ENCODE results near the gene MIAT. TPM values are rescaled to one million over a fixed set of nuclear protein-coding genes. Genes with fewer than 3 reads are reported as not detected.
A peak's percentile ranks its signal among the peaks of the same experiment; 100 is the strongest.
"Not testable (repeated sequence)": the region's sequence is repeated elsewhere in the genome, so short reads cannot be mapped to it uniquely, and the experiment has no call there.

The MIAT gene
- total RNA-seq, 1 experiment from 2014 or later, result 1.5 TPM

DNA sequence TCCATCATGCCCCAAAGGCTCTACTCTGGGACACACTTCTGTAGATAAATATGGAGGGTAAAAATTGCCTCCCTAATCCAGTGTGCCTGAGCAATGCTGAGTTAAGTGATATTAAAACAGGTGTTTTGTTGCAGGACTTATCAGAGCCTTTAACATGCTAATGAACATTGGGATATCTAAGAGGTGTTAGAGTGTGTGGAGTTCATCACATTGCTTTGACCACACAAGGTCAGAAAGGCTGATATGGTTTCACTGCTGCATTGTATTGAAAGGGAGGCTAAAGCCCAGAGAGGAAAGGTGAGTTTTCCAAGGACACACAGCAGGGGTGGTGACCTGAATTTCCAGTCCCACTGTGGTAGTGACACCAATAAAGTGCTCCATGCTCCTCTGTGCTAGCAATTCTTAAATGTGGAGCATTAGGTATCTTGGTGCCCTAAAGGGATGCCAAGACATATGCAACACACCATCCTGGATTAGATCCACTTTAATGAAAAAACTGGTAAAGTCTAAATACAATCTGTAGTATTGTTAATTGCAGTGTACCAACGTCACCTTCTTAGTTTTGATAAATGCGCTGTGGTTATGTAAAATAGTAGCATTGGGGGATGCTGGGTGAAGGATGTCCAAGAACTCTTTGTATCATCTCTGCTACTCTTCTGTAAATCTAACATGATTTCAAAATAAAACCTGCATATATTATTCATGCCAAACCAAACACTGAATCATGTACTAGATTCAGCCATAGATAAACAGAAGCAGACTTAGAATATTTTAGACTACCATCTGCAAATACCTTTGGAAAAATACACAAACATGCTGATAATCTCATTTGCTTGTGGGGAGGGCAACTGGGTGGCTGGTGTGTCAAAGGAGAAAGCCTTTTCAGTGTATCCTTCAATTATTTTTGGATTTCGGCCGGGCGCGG, 45.8 kb downstream of the MIAT start:
- H3K9me3 ChIP-seq (ENCODE audit: low read length), result no peaks in the 10 kb centered on the region
- no peak for DNase-seq
- no peak overlapping the region for H3K9ac ChIP-seq (ENCODE audit: low read length)
- H4K20me1 ChIP-seq (ENCODE audit: insufficient read depth, low read depth, low read length), result no peaks in the 10 kb centered on the region
- H3K9me2 ChIP-seq (replicated peaks; ENCODE audit: insufficient read depth, low read length), result no peaks in the 10 kb centered on the region
- no peak overlapping the region for H3K4me2 ChIP-seq (ENCODE audit: low read depth, low read length, poor library complexity, severe bottlenecking)
- no peaks in the 10 kb centered on the region for H3K27me3 ChIP-seq (ENCODE audit: low read length)
- no peak overlapping the region for H3K27ac ChIP-seq (ENCODE audit: low read length)
- no peak overlapping the region for H2AFZ ChIP-seq (ENCODE audit: low read length)
- H3K4me1 ChIP-seq (ENCODE audit: low read length), result peaks cover 16% of the 10 kb centered on the region
- H3K79me2 ChIP-seq (ENCODE audit: low read length), result no peaks in the 10 kb centered on the region
- no peaks in the 10 kb centered on the region; the same call in 1 of the 2 replicates for H3K36me3 ChIP-seq (ENCODE audit: insufficient read depth, low read length)
- H3K4me3 ChIP-seq (ENCODE audit: low read length), result no peak overlapping the region

DNA sequence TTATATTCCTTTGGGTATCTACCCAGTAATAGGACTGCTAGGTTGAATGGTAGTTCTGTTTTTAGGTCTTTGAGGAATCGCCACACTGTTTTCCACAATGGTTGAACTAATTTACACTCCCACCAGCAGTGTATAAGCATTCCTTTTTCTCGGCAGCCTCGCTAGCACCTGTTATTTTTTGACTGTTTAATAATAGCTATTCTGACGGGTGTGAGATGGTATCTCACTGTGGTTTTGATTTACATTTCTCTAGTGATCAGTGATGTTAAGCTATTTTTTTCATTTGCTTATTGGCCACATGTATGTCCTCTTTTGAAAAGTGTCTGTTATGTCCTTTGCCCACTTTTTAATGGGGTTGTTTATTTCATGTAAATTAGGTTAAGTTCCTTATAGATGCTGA, 48.0 kb downstream of the MIAT start:
- not testable (repeated sequence) for H3K27me3 ChIP-seq (ENCODE audit: low read length); H3K36me3 ChIP-seq (ENCODE audit: insufficient read depth, low read length); H3K9ac ChIP-seq (ENCODE audit: low read length); H3K9me3 ChIP-seq (ENCODE audit: low read length); DNase-seq; H3K4me3 ChIP-seq (ENCODE audit: low read length); H2AFZ ChIP-seq (ENCODE audit: low read length); H3K27ac ChIP-seq (ENCODE audit: low read length); H4K20me1 ChIP-seq (ENCODE audit: insufficient read depth, low read depth, low read length); H3K79me2 ChIP-seq (ENCODE audit: low read length); H3K9me2 ChIP-seq (replicated peaks; ENCODE audit: insufficient read depth, low read length)
- Histone ChIP-seq H3K4me2 (ENCODE audit: low read depth, low read length, poor library complexity, severe bottlenecking) (peak overlapping the region; percentile 13), H3K4me1 (ENCODE audit: low read length) (peaks cover 16% of the 10 kb centered on the region)

DNA sequence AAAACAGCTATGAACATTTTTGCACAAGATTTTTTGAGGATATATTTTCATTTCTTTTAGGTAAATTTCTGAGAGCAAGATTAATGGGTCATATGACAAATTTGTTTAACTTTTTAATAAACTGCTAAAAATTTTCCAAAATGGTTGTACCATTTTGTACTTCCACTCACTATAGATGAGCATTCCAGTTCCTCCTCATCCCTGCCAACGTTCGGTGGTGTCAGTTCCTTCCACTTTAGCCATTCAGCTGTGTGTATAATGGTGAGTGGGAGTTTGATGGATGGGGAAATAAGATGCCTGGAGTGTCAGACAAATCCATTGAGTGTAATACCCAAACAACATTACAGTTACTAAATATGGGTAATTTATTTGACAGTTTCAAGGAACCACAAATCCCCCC, 49.7 kb downstream of the MIAT start:
- Histone ChIP-seq H3K27me3 (ENCODE audit: low read length) (no peaks in the 10 kb centered on the region), H3K4me3 (ENCODE audit: low read length) (no peak overlapping the region), H3K4me2 (ENCODE audit: low read depth, low read length, poor library complexity, severe bottlenecking) (no peak overlapping the region), H3K36me3 (ENCODE audit: insufficient read depth, low read length) (no peaks in the 10 kb centered on the region), H3K9ac (ENCODE audit: low read length) (no peak overlapping the region), H2AFZ (ENCODE audit: low read length) (no peak overlapping the region), H3K9me3 (ENCODE audit: low read length) (no peaks in the 10 kb centered on the region), H4K20me1 (ENCODE audit: insufficient read depth, low read depth, low read length) (no peaks in the 10 kb centered on the region), H3K27ac (ENCODE audit: low read length) (no peak overlapping the region), H3K79me2 (ENCODE audit: low read length) (no peaks in the 10 kb centered on the region), H3K9me2 (replicated peaks; ENCODE audit: insufficient read depth, low read length) (no peaks in the 10 kb centered on the region), H3K4me1 (ENCODE audit: low read length) (peaks cover 16% of the 10 kb centered on the region)
- DNase-seq, result no peak

DNA sequence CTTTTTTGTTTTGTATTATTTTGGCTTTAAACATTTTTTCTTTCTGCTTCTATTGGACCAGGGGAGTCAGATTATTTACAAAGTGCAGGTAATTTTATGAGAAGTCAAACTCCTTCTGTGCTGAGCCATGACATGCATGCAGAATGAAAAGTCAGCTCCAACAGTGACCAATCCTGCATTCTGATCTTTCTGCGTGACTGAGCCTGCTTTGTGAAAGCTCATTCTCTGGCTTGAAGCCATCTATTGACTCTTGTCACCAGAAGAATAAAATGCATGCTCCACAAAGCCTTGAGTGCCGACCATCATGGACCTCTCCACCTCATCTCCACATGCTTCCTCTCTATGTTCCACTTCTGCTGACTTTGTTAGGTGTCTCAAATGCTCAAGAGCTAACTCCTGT, 50.2 kb downstream of the MIAT start:
- Histone ChIP-seq H3K9me2 (replicated peaks; ENCODE audit: insufficient read depth, low read length) (no peaks in the 10 kb centered on the region), H3K79me2 (ENCODE audit: low read length) (no peaks in the 10 kb centered on the region), H3K4me2 (ENCODE audit: low read depth, low read length, poor library complexity, severe bottlenecking) (no peak overlapping the region), H3K9ac (ENCODE audit: low read length) (no peak overlapping the region), H3K9me3 (ENCODE audit: low read length) (no peaks in the 10 kb centered on the region), H3K27me3 (ENCODE audit: low read length) (no peaks in the 10 kb centered on the region), H3K4me1 (ENCODE audit: low read length) (peaks cover 16% of the 10 kb centered on the region), H2AFZ (ENCODE audit: low read length) (no peak overlapping the region), H4K20me1 (ENCODE audit: insufficient read depth, low read depth, low read length) (no peaks in the 10 kb centered on the region), H3K4me3 (ENCODE audit: low read length) (no peak overlapping the region), H3K36me3 (ENCODE audit: insufficient read depth, low read length) (no peaks in the 10 kb centered on the region), H3K27ac (ENCODE audit: low read length) (no peak overlapping the region)
- peak; percentile 39 for DNase-seq

DNA sequence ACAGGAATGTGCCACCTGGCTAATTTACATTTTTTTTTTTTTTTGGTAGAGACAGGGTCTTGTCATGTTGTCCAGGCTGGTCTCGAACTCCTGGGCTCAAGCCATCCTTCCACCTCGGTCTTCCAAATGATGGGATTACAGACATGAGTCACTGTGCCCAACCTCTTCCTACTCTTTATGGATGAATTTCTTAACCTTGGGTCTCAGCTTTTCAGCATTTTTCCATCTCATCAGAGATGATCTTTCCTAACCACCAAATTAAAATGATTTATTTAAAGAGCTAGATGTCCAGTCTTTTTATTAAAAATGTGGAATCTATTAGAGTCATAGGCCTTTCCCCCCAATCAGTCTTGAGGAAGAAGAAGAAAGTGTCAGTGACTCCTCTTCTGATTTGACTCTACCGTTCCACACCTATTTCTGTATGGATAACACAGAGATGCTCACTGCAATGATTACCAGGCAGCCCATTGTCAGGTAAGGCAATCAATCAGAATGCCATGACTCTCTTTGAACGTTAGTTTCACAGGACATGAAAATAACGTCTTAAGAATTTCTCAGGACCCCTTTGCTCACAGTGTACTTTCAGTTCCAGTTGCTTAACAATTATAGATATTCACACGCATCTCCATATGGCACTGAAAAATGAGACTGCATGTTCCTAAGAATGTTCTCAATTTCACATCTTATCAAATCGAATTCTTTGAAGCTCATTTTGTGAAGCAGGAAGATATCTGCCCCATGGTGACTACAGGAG, 51.0 kb downstream of the MIAT start:
- Histone ChIP-seq H3K9me3 (ENCODE audit: low read length) (no peaks in the 10 kb centered on the region), H2AFZ (ENCODE audit: low read length) (no peak overlapping the region), H3K9ac (ENCODE audit: low read length) (no peak overlapping the region), H3K27me3 (ENCODE audit: low read length) (no peaks in the 10 kb centered on the region), H3K4me1 (ENCODE audit: low read length) (peaks cover 16% of the 10 kb centered on the region), H3K9me2 (replicated peaks; ENCODE audit: insufficient read depth, low read length) (no peaks in the 10 kb centered on the region), H4K20me1 (ENCODE audit: insufficient read depth, low read depth, low read length) (no peaks in the 10 kb centered on the region), H3K36me3 (ENCODE audit: insufficient read depth, low read length) (no peaks in the 10 kb centered on the region), H3K4me2 (ENCODE audit: low read depth, low read length, poor library complexity, severe bottlenecking) (no peak overlapping the region), H3K79me2 (ENCODE audit: low read length) (no peaks in the 10 kb centered on the region), H3K27ac (ENCODE audit: low read length) (no peak overlapping the region), H3K4me3 (ENCODE audit: low read length) (no peak overlapping the region)
- peak; percentile 34 for DNase-seq

DNA sequence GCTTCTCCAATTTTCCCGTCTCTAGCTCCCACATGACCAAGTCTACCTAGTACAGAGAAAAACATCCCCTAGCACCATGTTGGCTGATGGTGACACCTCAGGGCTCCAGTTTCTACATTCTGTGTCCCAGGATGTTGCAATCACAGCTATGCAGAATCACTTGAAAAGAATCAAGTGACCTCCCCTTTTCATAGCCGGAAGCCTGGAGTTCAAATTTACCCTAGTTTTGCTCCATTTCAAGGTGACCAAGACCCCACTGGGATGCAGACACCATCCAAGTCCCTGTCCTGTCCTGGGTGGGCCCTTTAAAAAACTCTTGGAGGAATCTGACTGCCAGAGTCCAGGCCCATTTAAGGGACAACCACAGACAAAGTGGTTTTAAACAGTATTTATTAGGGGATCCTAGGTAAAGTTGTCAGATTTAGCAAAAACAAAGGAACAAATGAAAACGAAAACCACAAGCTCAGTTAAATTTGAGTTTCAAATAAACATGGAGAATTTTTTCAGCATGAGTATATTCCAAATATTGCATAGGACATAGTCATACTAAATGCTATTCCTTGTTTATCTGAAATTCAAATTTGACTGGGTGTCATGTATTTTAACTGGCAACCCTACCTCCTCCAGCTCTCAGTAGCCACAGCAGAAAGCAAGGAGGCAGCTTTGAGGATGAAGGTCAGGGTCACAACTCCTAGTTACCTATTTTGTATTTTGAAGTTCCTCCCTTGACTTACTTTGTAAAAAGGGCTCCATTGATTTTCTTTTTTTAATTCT, 52.4 kb downstream of the MIAT start:
- H3K9me2 ChIP-seq (replicated peaks; ENCODE audit: insufficient read depth, low read length), result no peaks in the 10 kb centered on the region
- peaks cover 11% of the 10 kb centered on the region for H3K4me1 ChIP-seq (ENCODE audit: low read length)
- H4K20me1 ChIP-seq (ENCODE audit: insufficient read depth, low read depth, low read length), result no peaks in the 10 kb centered on the region
- no peak overlapping the region for H3K9ac ChIP-seq (ENCODE audit: low read length)
- H3K4me2 ChIP-seq (ENCODE audit: low read depth, low read length, poor library complexity, severe bottlenecking), result no peak overlapping the region
- H2AFZ ChIP-seq (ENCODE audit: low read length), result no peak overlapping the region
- no peaks in the 10 kb centered on the region for H3K36me3 ChIP-seq (ENCODE audit: insufficient read depth, low read length)
- DNase-seq, result no peak
- H3K27ac ChIP-seq (ENCODE audit: low read length), result no peak overlapping the region
- no peaks in the 10 kb centered on the region for H3K27me3 ChIP-seq (ENCODE audit: low read length)
- H3K9me3 ChIP-seq (ENCODE audit: low read length), result no peaks in the 10 kb centered on the region
- no peak overlapping the region for H3K4me3 ChIP-seq (ENCODE audit: low read length)
- H3K79me2 ChIP-seq (ENCODE audit: low read length), result no peaks in the 10 kb centered on the region

DNA sequence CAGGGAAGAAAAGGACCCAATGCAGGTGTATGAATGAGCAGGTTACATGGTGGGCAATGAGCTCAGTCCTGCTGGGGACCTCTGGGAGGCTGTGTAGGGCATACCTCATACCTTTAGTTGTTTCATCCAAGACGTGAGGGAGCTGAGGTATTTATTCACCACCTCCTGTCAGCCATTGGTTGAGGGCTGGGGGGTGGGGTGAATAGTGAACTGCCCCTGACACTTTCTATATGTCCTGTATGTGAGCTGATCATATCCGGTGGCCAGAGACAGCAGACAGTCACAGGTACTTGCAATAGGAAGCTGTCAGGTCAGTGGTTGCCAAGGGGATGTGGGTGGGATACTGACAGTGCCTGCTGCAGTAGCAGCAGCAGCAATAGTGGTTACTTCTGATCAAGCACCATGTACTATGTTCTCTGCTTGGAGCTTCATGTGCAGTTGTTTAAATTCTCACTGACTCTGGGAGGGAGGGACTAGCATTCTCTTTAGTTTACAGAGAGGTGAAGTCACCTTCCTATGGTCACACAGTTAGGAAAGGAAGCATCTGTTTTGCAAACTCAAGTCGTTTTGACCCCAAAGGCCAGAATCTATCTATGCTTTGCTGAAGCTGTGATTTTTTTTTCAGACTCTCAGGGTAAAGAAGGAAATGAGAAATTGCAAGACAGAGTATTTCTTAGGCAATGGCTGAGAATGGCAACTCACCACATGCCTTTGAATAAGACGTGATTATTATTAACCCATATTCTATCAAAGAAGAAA, 54.0 kb downstream of the MIAT start:
- Histone ChIP-seq H3K4me3 (ENCODE audit: low read length) (no peak overlapping the region), H3K9ac (ENCODE audit: low read length) (no peak overlapping the region), H3K9me2 (replicated peaks; ENCODE audit: insufficient read depth, low read length) (no peaks in the 10 kb centered on the region), H3K4me2 (ENCODE audit: low read depth, low read length, poor library complexity, severe bottlenecking) (no peak overlapping the region), H3K79me2 (ENCODE audit: low read length) (no peaks in the 10 kb centered on the region), H3K27me3 (ENCODE audit: low read length) (no peaks in the 10 kb centered on the region), H2AFZ (ENCODE audit: low read length) (no peak overlapping the region), H3K27ac (ENCODE audit: low read length) (no peak overlapping the region), H3K36me3 (ENCODE audit: insufficient read depth, low read length) (no peaks in the 10 kb centered on the region), H4K20me1 (ENCODE audit: insufficient read depth, low read depth, low read length) (no peaks in the 10 kb centered on the region), H3K9me3 (ENCODE audit: low read length) (no peaks in the 10 kb centered on the region), H3K4me1 (ENCODE audit: low read length) (no peaks in the 10 kb centered on the region)
- no peak for DNase-seq
